ENCODE results near the gene XIRP2.

XIRP2 gene, protein sequence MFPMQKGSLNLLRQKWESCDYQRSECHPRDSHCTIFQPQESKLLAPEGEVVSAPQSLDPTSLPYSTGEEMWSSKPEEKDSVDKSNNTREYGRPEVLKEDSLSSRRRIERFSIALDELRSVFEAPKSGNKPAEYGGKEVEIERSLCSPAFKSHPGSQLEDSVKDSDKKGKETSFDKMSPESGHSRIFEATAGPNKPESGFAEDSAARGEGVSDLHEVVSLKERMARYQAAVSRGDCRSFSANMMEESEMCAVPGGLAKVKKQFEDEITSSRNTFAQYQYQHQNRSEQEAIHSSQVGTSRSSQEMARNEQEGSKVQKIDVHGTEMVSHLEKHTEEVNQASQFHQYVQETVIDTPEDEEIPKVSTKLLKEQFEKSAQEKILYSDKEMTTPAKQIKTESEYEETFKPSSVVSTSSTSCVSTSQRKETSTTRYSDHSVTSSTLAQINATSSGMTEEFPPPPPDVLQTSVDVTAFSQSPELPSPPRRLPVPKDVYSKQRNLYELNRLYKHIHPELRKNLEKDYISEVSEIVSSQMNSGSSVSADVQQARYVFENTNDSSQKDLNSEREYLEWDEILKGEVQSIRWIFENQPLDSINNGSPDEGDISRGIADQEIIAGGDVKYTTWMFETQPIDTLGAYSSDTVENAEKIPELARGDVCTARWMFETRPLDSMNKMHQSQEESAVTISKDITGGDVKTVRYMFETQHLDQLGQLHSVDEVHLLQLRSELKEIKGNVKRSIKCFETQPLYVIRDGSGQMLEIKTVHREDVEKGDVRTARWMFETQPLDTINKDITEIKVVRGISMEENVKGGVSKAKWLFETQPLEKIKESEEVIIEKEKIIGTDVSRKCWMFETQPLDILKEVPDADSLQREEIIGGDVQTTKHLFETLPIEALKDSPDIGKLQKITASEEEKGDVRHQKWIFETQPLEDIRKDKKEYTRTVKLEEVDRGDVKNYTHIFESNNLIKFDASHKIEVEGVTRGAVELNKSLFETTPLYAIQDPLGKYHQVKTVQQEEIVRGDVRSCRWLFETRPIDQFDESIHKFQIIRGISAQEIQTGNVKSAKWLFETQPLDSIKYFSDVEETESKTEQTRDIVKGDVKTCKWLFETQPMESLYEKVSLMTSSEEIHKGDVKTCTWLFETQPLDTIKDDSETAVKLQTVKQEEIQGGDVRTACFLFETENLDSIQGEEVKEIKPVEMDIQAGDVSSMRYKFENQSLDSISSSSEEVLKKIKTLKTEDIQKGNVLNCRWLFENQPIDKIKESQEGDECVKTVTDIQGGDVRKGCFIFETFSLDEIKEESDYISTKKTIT (N-terminal part only)

DNA sequence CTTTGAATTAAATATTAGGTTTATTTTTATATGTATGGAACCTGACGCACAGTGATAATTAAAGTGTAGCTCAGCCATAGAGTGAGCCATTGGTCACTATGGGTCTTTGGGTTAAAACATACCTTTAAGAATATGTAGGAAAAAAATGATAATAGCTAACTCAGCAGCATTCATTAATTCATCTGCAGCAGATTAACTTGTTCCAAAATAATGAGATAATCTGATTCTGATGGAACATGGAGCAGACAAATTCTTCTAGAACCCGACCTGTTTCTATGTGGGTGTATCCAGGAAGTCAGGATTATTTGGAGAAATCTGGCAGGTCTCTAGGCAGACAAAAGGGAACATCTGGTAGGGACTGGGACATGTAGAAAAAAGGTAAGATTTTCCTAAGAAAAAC is at the start of gene XIRP2:
Gene XIRP2 (plus strand): TSS at position 301 of the 400 bp plus-strand sequence. CDS start 15,003 bp downstream, outside the sequence.
- DNase-seq = no peak

DNA sequence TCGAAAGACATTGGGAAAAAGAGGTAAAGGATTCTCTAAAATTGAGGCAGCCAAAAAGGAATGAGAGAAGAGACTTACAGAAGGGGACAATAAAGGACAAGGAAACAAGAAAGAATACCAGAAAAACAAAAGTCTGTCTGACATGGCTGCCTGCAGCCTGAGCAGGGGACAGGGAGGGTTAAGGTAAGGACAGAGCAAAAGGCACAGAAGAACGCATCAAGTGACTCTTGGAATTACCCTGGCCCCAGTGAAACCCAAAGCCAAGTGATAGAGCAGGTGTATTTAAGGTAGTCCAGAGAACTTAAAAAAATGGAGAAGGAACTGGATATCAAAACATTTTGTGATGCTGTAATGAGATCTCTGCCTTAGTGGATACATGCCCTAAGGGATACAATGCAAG is 47.1 kb upstream of the XIRP2 start:
- DNase-seq = no peak

DNA sequence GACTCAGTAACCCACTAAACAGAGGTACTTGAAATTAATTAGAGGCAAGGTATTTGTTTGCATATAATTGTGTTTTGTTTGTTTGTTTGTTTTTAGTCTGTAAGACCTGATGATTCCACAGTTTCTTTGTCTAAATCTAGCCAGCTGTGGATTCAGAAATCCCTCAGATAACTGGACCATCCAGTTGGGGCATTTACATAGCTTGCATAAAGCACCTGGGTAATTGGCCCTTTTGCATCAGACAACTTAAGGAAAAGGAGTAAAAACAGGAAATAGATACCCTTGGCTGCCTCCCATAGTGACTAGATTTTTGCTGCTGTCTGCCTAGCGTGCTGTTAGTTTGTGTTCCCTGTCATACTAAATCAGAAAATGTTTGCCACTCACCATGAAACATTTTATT is 46.6 kb upstream of the XIRP2 start:
- no peak for DNase-seq

- no peak for DNase-seq
Measured at GRCh38 chr2:166844111-166844510, 44.2 kb upstream of the XIRP2 start.

DNA sequence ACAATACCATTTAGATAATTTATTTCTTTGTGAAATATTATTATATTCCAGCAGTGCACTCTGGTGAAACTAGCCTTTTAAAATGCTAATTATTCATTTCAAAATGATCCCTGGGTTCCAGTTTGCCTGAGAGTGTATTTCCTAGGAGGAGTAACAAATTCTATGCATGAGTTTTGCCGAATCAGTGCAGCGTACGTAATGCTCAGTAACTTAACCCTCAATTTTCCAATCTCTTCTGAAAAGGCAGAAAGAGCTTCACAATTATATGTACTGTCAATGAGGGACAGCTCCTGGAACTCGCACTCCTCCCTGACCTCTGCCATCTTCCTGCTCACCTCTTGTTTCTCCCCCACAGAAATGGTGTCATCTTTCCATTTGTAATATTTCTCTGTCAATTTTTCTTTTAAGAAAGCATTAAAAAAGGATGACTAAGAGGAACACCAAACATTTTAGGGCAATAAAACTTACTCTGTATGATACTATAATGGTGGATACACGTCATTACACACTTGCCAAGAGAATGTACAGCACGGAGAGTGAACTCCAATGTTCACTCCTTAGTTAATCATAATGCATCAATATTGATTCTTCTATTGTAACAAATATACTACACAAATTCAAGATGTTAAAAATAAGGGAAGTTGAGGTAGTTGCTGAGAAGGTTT is 25.7 kb upstream of the XIRP2 start:
- no peak for DNase-seq

DNA sequence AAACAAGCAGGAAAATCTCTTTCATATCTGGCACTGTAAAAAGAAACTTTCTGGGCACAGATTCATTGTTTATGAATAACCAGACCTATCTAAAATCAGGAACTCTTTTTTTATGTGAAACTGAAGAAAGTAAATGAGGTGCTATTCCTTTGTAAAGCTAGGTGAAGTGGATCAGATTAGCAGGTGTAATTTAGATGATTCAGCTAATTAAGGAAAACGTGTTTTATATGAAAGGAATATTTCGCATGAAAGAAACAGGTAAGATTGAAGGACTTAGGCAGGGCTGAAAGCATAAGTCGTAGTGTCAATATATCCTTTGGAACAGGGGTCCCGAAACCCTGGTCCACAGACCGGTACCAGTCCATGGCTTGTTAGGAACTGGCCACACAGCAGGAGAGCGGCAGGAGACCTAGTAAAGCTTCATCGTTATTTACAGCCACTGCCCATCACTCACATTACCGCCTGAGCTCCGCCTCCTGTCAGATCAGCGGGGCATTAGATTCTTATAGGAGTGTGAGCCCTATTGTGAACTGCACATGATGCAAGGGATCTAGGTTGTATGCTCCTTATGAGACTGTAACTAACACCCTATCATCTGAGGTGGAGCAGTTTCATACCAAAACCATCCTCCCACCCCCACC is 20.3 kb upstream of the XIRP2 start:
- no peak for DNase-seq

GRCh38 chr2:166870346-166870745 is 17.9 kb upstream of the XIRP2 start:
- no peak for DNase-seq

GRCh38 chr2:166881177-166881576 is 7.1 kb upstream of the XIRP2 start:
- DNase-seq = no peak

GRCh38 chr2:166882851-166883250 is 5.4 kb upstream of the XIRP2 start:
- no peak for DNase-seq

DNA sequence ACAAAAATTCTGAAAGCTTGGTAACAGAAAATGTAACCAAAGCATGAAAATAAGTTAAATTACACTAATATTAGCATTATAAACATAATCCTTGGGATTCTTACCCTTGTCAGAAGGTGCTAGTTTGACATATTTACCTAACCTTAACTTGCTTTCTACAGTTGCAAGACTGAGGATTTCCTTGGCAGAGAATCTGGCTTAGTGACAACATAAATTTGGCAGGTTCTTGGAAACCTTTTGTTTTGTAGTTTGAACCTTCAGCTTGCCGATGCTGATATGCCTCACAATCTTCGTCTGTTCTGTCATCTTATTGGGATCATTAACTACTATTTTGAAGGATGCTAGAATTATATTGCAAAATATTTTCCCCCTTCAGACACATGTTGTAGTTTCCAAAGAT is 3.4 kb downstream of the XIRP2 start:
- DNase-seq = no peak

DNA sequence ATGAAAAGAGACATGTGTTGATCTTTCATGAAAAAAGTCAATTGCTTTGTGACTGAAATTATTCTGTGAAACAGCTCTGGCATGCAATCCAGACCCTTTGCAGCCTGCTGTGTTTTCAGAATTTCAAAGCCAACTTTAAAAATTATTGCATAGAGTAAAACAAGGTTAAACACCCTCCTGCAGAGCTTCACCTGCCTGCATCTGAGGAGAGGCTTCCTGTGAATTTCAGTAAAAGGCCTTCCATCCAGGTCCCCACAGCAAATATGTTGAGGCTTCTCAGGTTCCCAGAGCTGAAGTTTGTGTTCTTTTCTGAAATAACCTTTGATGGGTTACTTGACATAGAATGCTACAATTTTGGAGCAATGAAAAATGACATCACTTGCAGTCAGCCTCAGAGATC is 4.1 kb downstream of the XIRP2 start:
- DNase-seq = no peak

- DNase-seq = no peak
Measured at GRCh38 chr2:166895243-166895642, 7.0 kb downstream of the XIRP2 start.

- DNase-seq = no peak
Measured at GRCh38 chr2:166897666-166898065, 9.4 kb downstream of the XIRP2 start.

GRCh38 chr2:166899676-166900075 is 11.4 kb downstream of the XIRP2 start:
- no peak for DNase-seq

DNA sequence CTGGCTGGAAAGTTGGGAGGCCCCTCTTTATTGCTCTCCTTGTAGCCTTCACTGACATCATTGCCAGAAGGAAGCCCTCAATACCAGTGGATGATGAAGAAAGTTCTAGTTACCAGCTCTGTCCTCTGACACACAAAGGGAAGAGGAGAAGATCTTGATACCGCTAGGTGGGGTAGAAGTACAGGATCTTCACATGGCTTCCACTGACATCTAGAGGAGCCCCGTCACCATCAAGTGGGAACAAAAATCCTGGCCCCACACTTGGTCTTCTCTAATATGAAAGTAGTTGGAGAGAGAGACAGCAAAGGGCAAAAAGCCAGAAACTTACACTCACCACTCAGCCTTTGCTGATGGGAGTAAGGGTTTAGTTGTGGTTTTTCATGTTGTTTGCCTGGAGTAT is 12.4 kb downstream of the XIRP2 start:
- no peak for DNase-seq

GRCh38 chr2:166901336-166901735 is 13.1 kb downstream of the XIRP2 start:
- no peak for DNase-seq

DNA sequence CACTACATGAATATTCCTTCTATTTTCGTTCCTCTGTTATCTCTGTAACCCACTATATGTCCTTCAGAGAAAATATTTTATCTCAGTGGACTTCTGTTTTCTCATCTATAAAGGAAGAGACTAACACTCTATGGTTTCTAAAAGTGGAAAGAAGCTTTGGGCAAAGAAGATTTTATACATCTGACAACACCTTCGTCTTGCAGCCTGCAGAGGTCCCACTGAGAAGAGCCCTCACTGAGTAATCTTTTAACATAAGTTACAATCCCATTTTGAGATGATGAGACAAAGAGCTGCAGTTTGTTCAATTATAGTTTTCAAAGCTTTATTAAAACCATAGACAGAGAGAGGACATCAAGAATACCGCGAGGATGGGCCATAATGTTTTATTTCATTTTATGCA is 28.7 kb downstream of the XIRP2 start:
- DNase-seq = no peak

GRCh38 chr2:166917415-166917814 is 29.1 kb downstream of the XIRP2 start:
- no peak for DNase-seq

DNA sequence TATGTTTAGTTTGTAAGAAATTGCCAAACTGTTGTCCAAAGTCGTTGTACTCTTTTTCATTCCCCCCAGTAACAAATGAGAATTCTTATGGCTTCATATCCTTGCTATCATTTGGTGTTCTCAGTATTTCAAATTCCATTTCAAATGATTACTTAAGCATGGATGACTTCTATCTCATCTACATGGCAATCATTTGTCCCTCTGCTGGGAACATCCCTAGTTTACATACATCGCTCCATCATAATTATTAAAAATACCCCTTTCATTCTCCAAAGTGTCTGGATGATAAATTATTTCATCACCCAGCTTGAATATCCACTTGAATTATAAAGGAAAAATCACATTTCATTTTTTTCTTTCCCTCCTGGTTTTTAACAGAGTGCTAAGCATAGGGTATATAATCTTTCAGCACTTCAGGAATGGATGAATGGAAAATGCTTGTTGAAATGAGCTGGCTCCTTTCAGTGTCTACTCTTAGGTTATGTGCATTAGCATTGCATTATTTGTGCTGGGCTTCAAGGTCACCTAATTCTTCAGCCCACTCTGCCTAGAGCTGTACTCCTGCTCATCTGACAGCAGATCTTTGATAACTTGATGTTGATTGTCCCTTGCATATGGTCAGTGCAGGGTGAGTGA is 33.1 kb downstream of the XIRP2 start:
- DNase-seq = no peak

GRCh38 chr2:166924967-166925366 is 36.7 kb downstream of the XIRP2 start:
- DNase-seq = no peak

DNA sequence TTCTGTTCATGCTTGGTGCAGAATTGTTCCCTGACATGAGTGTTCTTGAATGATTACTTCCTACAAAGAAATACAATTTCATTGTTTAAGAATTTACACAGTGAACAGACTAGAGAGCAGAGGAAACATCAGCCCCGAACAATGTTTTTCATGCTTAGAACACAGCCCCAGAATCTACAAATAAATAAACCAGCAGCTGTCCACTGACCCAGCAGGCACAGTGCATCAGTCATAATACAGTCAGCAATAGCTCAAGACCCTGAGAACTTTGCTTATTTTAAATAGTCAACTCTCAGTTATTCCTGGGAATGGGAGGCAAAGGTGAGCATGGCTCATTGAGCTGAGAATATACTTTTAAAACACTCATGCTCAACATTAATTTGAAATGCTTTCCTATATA is 38.4 kb downstream of the XIRP2 start:
- no peak for DNase-seq

DNA sequence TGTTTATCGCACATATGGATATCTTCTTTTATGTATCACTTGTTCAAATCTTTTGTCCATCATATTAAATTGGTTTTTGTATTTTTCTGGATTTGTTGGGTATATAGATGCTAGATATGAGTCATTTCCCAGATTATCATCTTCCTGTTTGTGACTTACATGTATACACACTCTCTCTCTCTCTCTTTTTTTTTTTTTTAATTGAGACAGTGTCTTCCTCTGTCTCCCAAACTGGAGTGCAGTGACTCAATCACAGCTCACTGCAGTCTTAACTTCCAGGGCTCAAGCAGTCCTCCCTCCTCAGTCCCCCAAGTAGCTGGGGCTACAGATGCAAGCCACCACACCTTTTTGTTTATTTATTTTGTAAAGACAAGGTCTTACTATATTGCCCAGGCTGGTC is 43.8 kb downstream of the XIRP2 start:
- DNase-seq = no peak
